Left renal cortex interstitium (tissue), 4 donors: ENCODE measurements around the gene FBXO44. TPM values are rescaled to one million over a fixed set of nuclear protein-coding genes. Genes with fewer than 3 reads are reported as not detected.

Experiments used
- DNase-seq, 4 donors: peaks; one replicate each; pipeline ENCODE4 v3.0.0-alpha.2; 2013; ENCODE audit warnings: low read depth in 4 of 4, low spot score in 2 of 4, missing footprints in 1 of 4
- polyA plus RNA-seq, 4 donors: library from polyadenylated mRNA; unstranded; fragments of 120-200 nt; gene quantifications; one replicate each; pipeline ENCODE4 v1.2.1, GENCODE V29; 2013; ENCODE audit not compliant: insufficient read length in 4 of 4

FBXO44 gene
- polyA plus RNA-seq, 4 donors = 13.7 to 23.2 (median 18.5) TPM

DNA sequence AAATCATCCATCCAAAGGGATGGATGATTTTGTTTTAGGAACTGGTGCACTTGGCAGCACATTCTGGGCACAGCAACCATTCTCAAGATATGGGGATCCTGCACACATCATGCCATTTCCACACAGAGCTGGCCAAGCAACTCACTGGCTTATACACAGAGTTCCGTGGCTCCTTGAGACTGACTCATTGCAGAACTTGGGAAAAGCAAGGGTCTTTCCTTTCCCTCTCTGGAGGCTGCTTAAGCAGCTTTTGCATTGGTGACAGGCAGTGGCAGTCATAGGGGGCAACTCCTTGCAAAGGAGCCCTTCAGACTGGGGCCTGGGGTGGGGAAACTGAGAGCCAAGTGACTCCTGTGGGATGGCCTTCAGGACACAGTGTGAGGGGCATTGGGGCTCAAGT is 28.1 kb downstream of the FBXO44 start:
- no peak for DNase-seq

DNA sequence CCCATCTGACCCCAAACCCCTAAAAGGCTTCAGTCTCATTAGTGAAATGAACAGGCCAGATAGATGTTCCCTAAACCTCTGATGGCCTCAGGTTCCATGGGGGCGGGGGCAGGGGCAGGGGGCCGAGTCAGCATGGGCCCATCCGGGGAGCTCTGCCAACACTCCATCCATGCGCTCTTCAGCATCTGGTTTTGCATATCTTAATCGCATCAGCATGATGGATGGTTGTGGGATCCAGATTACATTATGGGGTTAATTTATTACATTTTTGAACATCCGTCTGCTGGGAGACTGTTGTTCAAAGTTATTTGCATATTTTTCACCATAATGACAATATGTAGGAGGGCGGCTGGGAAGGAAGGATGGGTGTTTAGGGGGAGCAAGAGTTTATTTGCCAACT is 29.4 kb downstream of the FBXO44 start:
- no peak for DNase-seq

DNA sequence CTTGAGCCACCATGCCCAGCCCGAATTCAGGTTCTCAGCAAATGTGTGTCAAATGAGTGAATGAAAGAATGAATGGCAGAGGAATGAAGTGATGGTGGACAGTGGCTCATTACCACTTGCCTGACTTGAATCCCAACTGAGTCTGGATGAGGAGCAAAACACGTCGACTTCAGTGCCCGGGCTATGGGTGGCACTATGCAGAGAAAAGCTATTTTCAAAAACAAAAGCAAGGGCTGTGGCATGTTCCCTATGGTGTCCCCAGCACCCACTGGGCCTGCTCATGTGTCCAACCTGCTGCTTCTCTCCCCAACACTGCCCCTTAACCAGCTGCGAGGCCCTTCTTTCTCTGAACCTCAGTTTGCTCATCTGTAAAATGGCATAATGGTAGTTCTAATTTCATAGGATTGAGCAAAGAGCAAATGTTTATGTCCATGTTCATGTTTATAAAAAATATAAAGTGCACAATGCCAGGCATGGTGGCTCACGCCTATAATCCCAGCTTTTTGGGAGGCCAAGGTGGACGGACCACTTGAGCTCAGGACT is 30.6 kb downstream of the FBXO44 start:
- DNase-seq = no peak

DNA sequence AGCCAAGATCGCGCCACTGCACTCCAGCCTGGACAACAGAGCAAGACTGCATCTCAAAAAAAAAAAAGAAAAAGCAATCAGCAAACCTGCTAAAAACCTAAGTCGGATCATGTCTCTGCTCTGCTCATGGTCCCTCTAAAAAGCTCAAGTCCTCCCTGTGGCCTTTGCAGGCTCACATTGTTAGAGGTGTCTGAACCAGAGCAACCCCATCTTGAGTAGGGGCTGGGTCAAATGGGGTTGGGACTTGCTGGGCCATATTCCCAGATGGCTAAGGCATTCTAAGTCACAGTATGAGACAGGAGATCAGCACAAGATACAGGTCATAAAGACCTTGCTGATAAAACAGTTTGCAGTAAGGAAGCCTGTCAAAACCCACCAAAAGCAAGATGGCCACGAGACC is 33.8 kb downstream of the FBXO44 start:
- no peak for DNase-seq

DNA sequence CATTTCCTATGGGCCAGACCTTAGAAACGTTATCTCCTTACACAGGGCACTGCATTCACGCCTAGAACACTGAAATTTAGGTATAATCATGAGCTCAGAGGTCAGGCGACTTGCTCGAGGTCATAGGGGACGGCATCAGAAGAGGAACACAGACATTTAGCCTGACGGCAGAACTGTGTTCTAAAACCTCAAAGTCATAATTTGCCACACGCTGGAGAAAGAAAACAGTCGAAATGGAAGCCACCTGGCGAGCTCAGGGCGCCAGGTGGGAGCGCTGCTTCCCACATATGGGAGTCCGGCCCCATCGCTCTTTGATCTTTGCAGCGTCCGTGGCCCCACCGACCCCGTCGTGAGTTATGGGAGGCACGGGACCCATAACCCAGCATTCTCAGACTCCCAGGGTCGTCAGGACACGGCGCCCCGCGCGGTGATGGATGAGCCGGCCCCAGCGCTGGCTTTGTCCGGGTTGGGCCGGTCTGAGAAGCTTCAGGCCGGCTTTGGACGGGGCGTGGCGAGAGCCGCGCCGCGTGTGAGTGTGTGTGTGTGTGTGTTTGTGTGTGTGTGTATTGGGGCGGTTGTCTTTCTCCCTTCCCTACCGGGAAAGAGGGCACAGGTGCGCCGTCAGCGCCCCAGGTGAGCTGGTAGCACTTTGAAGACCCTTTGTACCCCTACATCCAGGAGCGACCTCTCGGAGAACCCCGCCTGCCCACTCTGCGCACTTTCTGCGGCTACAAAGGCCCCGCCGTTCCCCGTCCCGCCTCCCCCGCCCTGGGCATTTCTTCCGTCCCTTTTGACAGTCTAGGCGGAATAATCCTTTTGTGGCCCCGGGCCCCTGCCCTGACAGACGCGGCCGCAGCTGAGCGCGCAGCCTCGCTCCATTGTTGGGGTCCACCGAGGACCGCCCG is 36.0 kb downstream of the FBXO44 start:
- peak in 3 of 4 donors; percentile 37 to 49 (median 39) for DNase-seq

DNA sequence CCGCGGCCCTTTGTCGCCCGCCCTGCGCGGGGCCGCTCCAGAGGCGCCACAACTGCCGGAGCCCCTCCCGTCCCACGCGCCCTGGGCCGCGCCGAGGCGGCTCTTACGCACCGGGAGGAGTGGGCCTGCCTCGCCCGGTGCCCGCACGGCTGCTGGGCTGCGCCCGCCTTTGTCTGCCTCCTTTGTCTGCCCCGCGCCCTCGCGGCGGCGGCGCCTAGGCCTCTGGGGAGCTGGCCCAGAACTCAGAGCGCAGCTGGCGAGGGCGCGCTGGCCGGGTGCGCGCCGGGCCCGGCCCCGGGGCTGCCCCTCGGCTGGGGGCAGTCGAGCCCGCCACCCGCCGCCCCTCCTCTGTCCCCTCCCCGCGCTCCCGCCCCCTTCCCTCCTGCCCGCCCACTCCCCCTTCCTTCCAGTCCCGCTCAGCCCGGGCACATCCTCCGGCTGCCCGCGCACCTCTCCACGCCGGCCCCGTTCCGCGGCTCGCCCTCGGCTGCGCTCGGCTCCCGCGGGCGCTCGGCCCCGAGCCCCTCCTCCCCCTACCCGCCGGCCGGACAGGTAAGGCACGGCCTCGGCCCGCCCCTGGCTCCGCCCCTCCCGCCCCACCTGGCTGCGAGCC is 36.7 kb downstream of the FBXO44 start, which contains the start of gene DRAXIN:
Gene DRAXIN, plus strand, starts transcription at position 409 of the 613 bp plus-strand sequence. CDS start 14,549 bp downstream, outside the sequence.
- no peak for DNase-seq

DNA sequence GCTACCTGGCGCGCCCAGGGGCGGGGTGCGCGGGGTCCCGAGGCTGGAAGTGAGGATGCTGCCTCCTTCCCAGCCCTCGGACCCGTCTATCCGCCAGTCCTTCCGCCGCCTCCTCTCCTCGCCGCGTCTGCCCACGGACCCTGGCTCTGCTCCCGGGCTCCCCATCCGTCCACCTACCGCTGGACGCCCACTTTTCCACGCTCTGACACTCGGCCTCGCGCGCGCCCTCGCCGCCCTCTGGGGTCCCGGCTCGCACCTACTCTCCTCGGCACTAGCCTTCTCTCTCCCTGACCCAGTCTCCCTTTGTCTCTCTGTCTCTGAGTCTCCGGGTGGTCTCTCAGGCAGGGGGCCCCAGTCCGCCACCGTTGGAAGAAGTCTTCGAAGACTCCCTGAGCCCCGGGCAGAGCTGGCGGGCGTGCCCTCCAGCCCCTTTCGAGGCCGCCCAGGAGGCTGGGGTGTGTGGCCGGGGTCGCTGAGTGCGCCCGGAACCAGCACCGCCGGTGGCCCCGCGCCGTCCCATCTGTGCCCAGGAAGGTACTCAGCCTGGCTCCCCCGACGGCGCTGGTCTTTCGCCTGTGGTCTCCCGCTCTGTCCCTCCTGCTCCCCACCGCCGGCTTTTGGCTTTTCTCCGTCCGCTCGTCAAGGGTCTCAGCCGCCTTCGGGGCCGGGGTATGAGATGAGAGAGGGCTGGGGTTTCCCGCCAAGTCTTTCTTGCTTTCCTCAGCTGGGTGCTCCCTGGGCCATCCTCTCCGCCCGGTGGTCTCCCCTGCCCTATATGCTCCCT is 37.4 kb downstream of the FBXO44 start:
- DNase-seq = no peak

DNA sequence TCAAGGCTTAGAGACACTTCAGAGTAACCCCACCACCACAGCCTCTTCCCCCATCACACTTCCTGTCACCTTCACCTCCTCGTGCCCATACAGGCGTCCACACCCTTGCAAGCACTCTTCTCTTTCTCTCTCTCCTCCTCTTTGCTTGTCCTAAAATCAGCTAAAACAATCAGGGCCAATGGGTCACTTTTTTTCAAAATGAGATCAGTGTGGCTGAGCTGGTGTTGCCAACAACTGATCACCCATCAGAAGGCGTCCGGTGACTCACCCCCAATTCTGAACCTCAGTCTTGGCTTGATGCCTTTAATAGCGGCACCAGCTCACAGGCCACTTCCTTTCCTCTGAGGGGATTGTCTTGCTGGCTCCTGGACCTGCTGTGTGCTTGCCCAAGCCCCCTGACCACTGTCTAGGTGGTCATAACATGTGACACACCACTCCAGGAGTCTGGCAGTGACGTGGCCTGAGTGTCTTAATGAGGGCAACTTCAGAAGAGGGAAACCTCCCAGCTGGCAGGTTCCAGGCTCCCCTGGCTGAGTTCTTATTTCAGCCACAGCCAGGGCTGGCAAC is 38.4 kb downstream of the FBXO44 start:
- no peak for DNase-seq

DNA sequence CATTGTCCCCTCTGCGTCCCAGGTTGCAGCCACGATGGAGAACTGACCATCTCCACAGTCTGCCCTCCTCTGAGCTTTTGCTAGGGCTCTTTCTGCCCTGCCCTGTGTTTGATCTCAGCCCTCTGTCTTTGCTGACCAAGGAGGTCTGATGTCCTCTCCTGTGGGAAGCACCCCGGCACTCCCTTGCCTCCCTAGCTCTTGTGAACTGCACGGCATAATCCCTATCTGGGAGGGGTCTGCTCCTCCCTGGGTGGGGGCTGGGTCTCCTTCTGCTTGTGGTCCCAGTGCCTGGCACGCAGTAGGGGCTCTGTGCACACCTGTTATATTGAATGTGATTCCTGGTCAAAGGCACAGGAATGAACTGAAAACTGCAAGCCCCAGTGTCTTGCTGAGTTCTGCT is 39.2 kb downstream of the FBXO44 start:
- DNase-seq = no peak

DNA sequence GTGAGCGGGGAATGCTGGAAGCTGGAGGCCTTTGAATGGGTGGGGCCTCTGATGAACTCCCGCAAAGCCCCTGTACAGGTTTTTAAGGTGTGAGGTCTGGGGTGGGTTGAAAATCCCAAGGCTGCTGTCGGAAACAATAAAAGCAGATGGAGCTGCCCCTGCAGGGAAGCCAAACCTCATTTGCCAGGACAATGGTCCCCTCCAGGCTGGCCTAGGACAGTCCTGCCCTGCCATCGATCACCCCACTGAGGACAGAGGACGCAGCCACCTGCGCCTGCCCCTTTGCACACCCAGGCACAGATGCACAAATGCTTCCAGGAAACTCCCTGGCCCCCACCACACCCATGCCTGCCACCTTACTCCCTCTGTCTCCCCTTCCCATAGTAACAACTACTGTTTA is 41.2 kb downstream of the FBXO44 start:
- no peak for DNase-seq

DNA sequence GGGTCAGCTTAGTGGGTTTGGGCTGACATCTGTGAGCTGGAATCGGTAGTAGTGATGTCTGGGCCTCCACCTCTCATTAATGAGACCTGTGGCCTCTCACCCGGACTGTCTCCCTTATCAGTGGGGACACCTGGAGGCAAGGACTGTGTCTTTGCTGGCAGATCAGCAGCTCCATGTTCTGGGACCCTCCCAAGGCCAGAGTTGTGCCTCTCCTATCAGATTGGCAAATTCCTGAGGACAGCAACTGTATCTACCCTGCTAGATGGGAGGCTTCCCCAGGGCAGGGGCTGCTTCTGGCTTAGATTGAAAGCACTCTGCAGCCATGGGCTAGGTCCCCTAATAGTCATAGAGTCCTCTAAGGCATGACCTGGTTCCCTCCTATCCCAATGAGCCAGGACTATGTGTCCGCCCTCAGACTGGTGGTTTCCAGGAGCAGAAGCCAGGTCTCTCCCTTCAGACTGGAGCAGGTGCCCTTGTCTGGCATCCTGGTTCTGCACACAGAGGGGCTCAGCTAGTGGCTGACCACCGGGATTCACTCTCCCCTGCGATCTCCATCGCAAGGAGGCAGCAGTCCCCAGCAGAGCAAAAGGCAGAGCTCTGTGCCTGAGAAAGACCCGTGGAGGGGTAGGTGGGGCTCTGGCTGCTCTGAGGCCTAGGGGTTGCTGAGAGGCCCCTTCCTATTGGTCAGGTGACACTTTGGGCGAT is 42.7 kb downstream of the FBXO44 start:
- no peak for DNase-seq

DNA sequence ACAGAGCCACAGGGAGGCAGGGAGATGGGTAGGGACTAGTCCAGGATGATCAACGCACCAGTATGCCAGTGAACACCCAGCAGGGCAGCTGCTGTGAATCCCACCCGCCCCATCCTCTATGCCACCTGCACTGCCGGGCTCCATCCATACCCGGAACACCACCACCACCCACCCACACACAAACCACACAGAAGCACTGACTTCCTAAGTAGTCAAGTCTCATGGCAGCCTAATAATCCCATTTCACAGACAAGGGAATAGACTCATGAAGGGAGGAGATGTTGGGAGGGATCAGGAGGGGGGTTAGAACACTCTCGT is 43.2 kb downstream of the FBXO44 start:
- DNase-seq = no peak

DNA sequence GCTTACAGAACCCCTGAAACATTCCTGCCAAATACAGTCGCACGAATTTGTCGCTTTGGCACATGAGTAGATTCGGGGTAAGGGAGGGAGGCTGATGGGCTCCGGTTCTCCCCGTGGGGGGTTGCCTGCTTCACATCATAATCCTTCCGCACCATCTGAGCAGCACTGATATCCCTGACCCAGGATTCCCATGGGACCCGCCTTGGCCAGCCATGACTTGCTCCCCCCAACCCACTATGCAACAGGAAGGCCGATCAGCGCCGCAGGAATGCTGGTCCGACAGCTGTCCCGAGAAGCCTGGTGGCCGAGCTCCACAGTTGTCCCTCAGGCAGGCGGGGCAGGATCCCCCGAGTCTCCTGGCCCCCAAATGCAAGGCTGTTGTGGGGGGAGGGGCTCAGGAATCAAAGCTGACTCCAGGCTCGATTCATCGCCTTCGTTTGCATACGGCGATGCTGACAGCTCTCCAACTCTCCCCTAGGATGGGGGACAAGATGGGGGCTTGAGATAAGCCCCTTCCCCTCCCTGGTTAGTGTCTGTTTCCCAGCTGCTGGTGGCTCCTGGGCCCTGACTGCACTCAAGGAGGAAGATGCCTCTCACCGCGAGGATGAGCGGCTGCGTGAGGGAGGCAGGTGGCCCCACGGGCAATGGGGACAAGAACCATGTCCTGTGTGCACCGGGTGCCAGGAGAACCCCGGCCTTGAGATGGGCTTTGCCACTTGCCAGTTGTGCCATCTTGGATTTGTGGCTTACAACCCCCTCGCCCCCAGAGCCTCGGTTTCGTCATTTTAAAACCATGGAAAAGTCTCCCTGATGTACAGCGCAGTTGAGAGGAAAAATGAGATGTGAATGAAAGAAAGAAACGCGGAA is 46.2 kb downstream of the FBXO44 start:
- DNase-seq = no peak

DNA sequence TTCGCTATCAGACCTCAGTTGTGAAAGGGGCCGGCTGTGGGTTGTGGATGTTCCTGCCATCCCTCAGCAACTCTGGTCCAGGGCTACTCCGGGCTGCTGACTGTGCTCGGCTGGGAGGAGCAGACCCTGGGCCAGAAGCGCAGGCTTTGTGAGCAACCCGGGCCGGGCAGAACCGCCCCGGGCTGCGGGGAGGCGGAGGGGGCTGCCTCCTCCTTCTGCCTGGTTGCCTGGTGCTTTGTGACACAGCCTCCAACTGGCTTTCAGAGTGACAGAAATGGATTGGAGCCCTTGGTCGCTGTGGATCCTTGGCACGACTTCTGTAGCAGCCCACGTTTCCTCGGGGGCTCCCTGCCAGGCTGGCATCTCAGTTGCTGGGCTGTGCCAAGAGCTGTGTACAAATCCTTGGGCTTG is 46.9 kb downstream of the FBXO44 start:
- DNase-seq = no peak

DNA sequence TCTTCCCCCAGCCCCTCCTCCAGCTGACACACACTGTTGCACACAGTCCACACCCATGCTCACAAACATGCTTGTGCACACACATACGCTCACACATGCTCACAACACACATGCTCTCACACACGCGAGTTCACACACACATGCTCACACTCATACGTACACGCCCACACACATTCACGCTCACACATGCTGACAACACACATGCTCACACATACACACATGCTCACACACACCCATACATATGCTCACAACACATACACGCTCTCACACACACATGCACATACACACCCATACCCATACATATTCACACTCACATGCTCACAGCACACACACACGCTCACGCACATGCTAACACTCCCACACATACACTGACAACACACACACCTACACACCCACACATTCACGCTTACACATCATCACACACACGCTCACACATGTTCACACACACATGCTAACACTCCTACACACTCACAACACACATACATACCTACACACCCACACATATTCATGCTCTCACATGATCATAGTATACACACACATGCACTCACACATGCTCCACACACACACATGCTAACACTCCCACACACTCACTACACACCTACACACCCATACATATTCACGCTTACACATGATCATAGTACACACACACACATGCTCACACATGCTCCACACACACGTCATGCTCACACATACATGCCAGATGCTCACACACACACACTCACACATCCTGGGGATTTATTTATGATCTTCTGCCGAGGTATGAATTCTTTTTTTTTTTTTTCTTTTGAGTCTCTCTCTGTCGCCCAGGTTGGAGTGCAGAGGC is 47.5 kb downstream of the FBXO44 start:
- no peak for DNase-seq

DNA sequence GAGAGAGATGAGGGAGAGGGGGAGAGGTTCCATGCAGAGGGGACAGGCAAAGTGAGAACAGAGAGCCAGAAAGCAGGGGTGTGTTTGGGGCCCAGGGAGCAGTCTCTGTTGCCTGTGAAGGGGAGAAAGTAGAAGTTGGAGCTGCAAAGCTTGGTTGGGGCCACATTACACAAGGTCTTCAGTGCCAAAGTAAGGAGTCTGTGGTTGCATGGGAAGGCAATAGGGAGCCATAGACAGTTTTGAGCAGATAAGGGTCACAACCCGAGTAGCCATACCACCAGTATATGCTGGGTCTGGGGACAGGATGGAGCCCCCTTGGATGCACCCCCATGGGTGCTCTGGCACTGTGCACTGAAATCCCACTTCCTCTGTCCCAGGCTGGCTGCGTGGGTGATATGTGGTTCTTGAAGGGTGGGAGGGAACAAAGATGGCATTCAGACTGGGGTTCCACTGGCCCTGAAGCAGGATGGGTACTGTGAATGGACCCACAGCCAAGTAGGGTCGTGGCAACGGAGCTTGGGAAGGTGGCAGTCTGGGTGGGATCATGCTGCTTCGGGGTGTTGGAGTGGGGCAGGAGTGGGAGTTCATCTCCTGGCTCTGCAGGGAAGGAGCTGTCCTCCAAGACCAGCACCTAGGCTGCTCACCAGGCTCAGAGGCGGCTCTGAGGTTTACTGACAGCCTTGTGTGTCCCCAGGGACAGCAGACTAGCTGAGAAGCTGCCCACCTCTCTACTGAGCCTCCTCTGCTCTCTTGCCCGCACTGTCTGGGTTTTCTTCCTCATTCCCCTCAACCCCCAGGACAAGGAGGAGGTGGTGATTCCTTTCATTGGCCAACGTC is 48.9 kb downstream of the FBXO44 start:
- DNase-seq = no peak

DNA sequence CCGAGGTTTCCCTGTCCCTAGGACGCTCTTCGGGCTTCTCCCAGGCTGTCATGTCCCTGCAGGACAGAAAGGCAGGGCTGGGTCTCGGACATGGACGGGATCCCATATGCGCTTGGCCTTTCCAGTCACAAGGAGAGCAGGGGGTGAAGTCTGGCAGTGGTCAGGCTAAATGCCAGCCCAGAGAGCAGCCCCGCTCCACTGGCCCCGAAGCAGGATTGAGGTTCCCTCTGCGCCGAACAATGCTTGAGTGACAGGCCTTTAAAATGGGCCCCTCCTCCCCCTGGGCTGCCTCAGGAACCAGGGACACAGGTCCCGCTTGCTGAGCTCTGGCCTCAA is 49.5 kb downstream of the FBXO44 start:
- DNase-seq = no peak
